Loucy (cell line): ENCODE data around the gene TIMM23B.
"Not testable (repeated sequence)": the region's sequence is repeated elsewhere in the genome, so short reads cannot be mapped to it uniquely, and the experiment has no call there.

Experiments used
- H2AFZ ChIP-seq: fragments of 200-600 bp; sonication (generic); 2 replicates; pipeline ENCODE4 v1.6.0; 2016; ENCODE audit warnings: antibody characterized with exemption, mild to moderate bottlenecking, low read length, moderate library complexity
- H3F3A ChIP-seq: fragments of 200-600 bp; 2 replicates; pipeline ENCODE4 v1.6.0; 2016; ENCODE audit warnings: antibody characterized with exemption, low read depth, mild to moderate bottlenecking
- H3K27me3 ChIP-seq: fragments of 200-600 bp; sonication (generic); 2 replicates; pipeline ENCODE4 v1.6.1; 2014; ENCODE audit warnings: low read length, mild to moderate bottlenecking; ENCODE audit not compliant: insufficient read depth, poor library complexity, severe bottlenecking
- H3K36me3 ChIP-seq: fragments of 200-600 bp; sonication (generic); 2 replicates; pipeline ENCODE4 v1.6.1; 2016; ENCODE audit warnings: low read length; ENCODE audit not compliant: insufficient read depth
- H3K4me1 ChIP-seq: fragments of 200-600 bp; sonication (generic); 2 replicates; pipeline ENCODE4 v1.5.1; 2014; ENCODE audit warnings: low read length, mild to moderate bottlenecking; ENCODE audit not compliant: insufficient read depth, poor library complexity, severe bottlenecking
- H3K4me2 ChIP-seq: fragments of 200-600 bp; sonication (generic); 2 replicates; pipeline ENCODE4 v1.6.0; 2014; ENCODE audit warnings: antibody characterized with exemption, low read length, low read depth, mild to moderate bottlenecking; ENCODE audit not compliant: poor library complexity, severe bottlenecking
- H3K4me3 ChIP-seq: fragments of 200-600 bp; sonication (generic); 2 replicates; pipeline ENCODE4 v1.5.1; 2014; ENCODE audit warnings: low read length, mild to moderate bottlenecking, mixed read lengths; ENCODE audit not compliant: poor library complexity, severe bottlenecking
- H3K79me2 ChIP-seq: fragments of 200-600 bp; sonication (generic); 2 replicates; pipeline ENCODE4 v1.6.1; 2014; ENCODE audit warnings: low read length; ENCODE audit not compliant: insufficient read depth
- H3K9ac ChIP-seq: fragments of 200-600 bp; sonication (generic); 2 replicates; pipeline ENCODE4 v1.6.0; 2014; ENCODE audit warnings: mild to moderate bottlenecking, low read depth, low read length, moderate library complexity; ENCODE audit not compliant: poor library complexity, severe bottlenecking
- H3K9me2 ChIP-seq: fragments of 200-600 bp; sonication (generic); replicated peaks from 2 replicates; pipeline ENCODE4 v1.6.1; 2016; ENCODE audit warnings: low read depth, low read length, mixed read lengths
- H3K9me3 ChIP-seq: fragments of 200-600 bp; sonication (generic); 2 replicates; pipeline ENCODE4 v1.6.1; 2014; ENCODE audit warnings: mild to moderate bottlenecking, antibody characterized with exemption, low read length, low read depth; ENCODE audit not compliant: insufficient read depth
- H4K20me1 ChIP-seq: fragments of 200-600 bp; sonication (generic); 2 replicates; pipeline ENCODE4 v1.6.0; 2014; ENCODE audit warnings: antibody characterized with exemption, low read length, mild to moderate bottlenecking; ENCODE audit not compliant: insufficient read depth, poor library complexity, severe bottlenecking
- EZH2phosphoT487 ChIP-seq: fragments of 200-600 bp; IDR thresholded peaks from 2 replicates; pipeline ENCODE4 v1.6.1; 2018; ENCODE audit warnings: antibody characterized with exemption, mild to moderate bottlenecking, moderate library complexity, borderline replicate concordance
- TF ChIP-seq, protein P1 (sequence below): fragments of 200-600 bp; sonication (generic); conservative IDR thresholded peaks from 2 replicates; pipeline ENCODE4 v1.5.1; 2014; ENCODE audit warnings: mild to moderate bottlenecking, antibody characterized with exemption, low read length

TIMM23B gene

DNA sequence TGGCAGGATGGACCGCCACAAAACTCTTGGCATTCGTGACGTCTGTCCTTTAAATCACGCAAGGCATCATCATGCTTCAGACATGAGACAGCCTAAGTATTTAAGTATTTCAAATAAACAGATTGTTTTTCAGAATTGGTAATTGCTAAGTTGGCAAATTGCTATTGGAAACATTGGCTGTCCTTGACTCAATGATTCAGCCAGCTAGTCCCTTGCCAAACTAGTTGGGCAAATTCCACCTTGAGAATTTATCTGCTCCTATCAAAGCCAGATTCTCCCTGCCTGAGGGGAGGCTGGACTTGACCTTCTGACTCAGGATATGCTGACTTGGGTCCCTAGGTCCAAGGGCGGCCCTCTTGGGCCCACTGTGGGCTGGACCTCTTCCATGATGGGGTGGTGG, 75.8 kb downstream of the TIMM23B start:
- H3K9ac ChIP-seq, H3K79me2 ChIP-seq, H3K9me3 ChIP-seq, H3K9me2 ChIP-seq, H3K4me1 ChIP-seq, H2AFZ ChIP-seq, H3K27me3 ChIP-seq, H3F3A ChIP-seq, H3K4me2 ChIP-seq, H3K4me3 ChIP-seq, H4K20me1 ChIP-seq, H3K36me3 ChIP-seq: not testable (repeated sequence)

DNA sequence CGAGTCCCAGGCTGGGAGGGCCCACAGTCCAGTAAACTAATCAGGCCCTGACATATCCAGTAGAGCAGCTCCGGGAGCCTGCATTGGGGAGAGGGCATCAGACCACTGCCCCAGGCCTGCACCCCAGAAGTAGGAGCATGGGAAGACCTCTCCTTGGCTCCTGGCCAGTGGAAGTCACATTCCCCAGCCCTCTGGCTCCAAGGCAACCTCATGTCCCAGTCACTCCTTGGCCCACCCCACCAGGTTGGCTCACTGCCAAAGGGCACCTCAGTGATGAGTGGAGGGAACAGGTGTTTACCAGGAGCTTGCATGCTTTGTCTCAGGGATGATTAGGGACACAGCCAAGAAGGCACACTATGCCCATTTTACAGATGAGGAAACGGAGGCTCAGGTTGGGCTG, 77.4 kb downstream of the TIMM23B start:
- not testable (repeated sequence) for H4K20me1 ChIP-seq, H3K9me3 ChIP-seq, H3K27me3 ChIP-seq, H3F3A ChIP-seq, H3K79me2 ChIP-seq, H3K9ac ChIP-seq, H3K9me2 ChIP-seq, H3K4me2 ChIP-seq, H3K4me3 ChIP-seq, H3K36me3 ChIP-seq, H2AFZ ChIP-seq, H3K4me1 ChIP-seq

DNA sequence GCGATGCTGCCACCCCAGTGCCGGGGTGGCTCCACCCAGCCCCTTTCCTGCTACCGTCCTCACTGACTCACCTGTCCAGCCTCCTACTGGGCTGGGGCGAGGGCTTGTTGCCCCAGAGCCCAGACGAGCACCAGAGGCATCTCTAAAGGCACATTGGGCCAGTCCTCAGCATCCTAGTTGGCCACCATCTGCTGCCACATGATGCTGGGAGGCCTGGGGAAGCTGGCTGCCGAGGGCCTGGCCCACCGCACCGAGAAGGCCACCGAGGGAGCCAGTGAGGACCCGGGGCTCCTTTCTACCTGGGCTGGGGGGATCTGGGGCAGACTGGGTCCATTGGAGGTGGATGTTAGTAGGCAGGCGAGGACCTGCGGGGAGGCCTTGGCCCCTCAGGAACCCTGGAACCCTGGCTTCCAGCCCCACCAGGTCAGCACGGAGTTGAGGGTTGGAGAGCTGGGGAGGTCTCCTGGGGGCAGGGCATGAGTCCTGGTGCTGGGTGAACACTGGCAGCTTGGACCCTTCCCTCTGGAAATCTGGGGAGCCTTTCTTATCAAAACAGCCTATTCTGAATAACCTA, 78.7 kb downstream of the TIMM23B start:
- H3K27me3 ChIP-seq, H3F3A ChIP-seq, H2AFZ ChIP-seq, H3K9me3 ChIP-seq, H3K4me1 ChIP-seq, H3K36me3 ChIP-seq, H3K79me2 ChIP-seq, H3K9me2 ChIP-seq, H3K4me3 ChIP-seq, H3K4me2 ChIP-seq, H4K20me1 ChIP-seq, H3K9ac ChIP-seq: not testable (repeated sequence)

DNA sequence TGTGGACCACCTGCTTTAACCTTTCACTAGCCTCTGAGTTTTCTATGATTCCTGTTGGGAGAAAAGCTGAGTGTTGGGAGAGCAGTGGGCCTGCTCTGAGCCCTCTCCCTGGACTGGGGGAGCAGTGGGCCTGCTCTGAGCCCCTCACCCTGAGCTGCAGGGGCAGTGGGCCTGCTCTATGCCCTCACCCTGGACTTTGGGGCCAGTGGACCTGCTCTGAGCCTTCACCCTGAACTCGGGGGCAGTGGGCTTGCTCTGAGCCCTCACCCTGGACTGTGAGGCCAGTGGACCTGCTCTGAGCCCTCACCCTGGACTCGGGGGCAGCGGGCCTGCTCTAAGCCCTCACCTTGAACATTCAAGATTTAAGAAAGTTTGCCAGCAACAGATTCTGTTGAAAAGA, 79.8 kb downstream of the TIMM23B start:
- H3K27me3 ChIP-seq: no peaks in the 10 kb centered on the region
- H4K20me1 ChIP-seq: no peaks in the 10 kb centered on the region
- H3K36me3 ChIP-seq: no peaks in the 10 kb centered on the region
- no peak overlapping the region for H3K4me2 ChIP-seq
- H3K79me2 ChIP-seq: no peaks in the 10 kb centered on the region
- no peak overlapping the region for H3K9ac ChIP-seq
- H3K9me2 ChIP-seq: no peaks in the 10 kb centered on the region
- no peaks in the 10 kb centered on the region; the same call in 1 of the 2 replicates for H3K9me3 ChIP-seq
- H3K4me3 ChIP-seq: no peak overlapping the region
- H3F3A ChIP-seq: no peaks in the 10 kb centered on the region
- TF ChIP-seq, protein P1, sequence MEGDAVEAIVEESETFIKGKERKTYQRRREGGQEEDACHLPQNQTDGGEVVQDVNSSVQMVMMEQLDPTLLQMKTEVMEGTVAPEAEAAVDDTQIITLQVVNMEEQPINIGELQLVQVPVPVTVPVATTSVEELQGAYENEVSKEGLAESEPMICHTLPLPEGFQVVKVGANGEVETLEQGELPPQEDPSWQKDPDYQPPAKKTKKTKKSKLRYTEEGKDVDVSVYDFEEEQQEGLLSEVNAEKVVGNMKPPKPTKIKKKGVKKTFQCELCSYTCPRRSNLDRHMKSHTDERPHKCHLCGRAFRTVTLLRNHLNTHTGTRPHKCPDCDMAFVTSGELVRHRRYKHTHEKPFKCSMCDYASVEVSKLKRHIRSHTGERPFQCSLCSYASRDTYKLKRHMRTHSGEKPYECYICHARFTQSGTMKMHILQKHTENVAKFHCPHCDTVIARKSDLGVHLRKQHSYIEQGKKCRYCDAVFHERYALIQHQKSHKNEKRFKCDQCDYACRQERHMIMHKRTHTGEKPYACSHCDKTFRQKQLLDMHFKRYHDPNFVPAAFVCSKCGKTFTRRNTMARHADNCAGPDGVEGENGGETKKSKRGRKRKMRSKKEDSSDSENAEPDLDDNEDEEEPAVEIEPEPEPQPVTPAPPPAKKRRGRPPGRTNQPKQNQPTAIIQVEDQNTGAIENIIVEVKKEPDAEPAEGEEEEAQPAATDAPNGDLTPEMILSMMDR: no peak
- TF ChIP-seq EZH2phosphoT487: no peak
- no peak overlapping the region for H2AFZ ChIP-seq
- no peaks in the 10 kb centered on the region for H3K4me1 ChIP-seq
